ENCODE measurements around the gene WDR48. TPM values are rescaled to one million over a fixed set of nuclear protein-coding genes. Genes with fewer than 3 reads are reported as not detected.
A peak's percentile ranks its signal among the peaks of the same experiment; 100 is the strongest.

Gene WDR48
- total and polyA plus RNA-seq, 9 of the 15 experiments (the other 6 are each of a cell fraction or from before 2014, with no cell fraction given) = 26.6 to 70.6 (median 48.0) TPM

DNA sequence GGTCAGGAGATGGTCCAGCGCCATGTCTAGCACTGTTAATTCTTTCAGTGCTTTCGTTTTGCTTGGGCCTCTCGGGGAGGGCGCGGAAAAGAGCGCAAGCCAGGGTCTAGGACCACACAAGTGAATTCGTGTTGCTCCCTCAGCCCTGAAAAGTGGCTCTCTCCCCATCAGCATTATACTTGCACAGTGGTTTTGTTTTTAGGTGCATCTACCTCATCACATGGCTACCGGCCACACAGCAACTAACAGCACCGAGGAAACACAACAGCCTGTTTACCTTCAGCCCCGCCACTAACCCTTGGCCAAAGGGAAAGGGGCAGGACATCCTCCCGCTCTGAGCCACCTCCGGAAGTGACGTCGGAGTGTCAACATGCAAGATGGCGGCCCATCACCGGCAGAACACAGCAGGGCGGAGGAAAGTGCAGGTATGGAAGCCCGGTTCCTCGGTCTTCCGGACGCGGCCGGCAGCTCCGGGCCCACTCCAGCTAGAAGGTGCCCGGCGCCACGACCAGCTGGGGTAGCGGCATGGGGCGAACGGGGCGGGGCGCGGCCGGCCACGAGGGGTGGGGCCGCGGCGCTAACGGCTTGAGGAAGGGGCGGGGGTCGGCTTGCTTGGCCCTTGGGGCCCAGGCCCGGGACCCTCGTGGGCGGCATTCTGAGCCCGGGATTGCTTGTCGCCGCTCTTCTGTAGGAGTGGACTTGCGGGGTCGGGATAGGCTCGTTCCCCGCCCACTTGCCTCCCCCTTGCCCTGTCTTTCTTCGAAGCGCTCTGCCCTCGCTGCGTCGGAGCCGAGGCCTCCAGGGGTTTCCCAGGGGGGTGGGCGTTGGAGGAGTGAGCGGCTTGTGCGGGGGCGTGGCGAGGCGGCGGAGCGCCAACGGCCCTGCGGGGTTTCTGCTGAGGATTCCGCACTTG is at the start of gene WDR48, which contains the start of gene SCN11A (continued):
- TF ChIP-seq, protein P1, sequence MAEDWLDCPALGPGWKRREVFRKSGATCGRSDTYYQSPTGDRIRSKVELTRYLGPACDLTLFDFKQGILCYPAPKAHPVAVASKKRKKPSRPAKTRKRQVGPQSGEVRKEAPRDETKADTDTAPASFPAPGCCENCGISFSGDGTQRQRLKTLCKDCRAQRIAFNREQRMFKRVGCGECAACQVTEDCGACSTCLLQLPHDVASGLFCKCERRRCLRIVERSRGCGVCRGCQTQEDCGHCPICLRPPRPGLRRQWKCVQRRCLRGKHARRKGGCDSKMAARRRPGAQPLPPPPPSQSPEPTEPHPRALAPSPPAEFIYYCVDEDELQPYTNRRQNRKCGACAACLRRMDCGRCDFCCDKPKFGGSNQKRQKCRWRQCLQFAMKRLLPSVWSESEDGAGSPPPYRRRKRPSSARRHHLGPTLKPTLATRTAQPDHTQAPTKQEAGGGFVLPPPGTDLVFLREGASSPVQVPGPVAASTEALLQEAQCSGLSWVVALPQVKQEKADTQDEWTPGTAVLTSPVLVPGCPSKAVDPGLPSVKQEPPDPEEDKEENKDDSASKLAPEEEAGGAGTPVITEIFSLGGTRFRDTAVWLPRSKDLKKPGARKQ (CRISPR knock-in tag; IDR thresholded peaks at IDR 0.05) = peak; percentile 95
- TF ChIP-seq MED1 (CRISPR knock-in tag; IDR thresholded peaks at IDR 0.05; ENCODE audit: borderline replicate concordance) = no peak
- TF ChIP-seq BCL6 (CRISPR knock-in tag; IDR thresholded peaks at IDR 0.05) = no peak
- no peak for TF ChIP-seq RBM15 (IDR thresholded peaks at IDR 0.05; ENCODE audit: insufficient read depth, low read length)
- TF ChIP-seq PHF20 (IDR thresholded peaks at IDR 0.05; ENCODE audit: partially characterized antibody) = peak; percentile 84
- 0 out of 2 replicates have a peak, but pooled peaks have one; percentile 23 for TF ChIP-seq SPI1 (IDR thresholded peaks at IDR 0.05; ENCODE audit: borderline replicate concordance, low read depth, low read length)
- no peak for TF ChIP-seq FIP1L1 (IDR thresholded peaks at IDR 0.05; ENCODE audit: low read depth, low read length, poor library complexity, severe bottlenecking)
- TF ChIP-seq HBP1 (CRISPR knock-in tag; IDR thresholded peaks at IDR 0.05) = 0 out of 2 replicates have a peak, but pooled peaks have one; percentile 4
- no peak for TF ChIP-seq CBFA2T2 (conservative IDR thresholded peaks at IDR 0.05)
- 0 out of 2 replicates have a peak, but pooled peaks have one; percentile 40 for TF ChIP-seq MEF2D (tag; conservative IDR thresholded peaks at IDR 0.05; ENCODE audit: low read depth)
- TF ChIP-seq RCOR1 (IDR thresholded peaks at IDR 0.05; ENCODE audit: borderline replicate concordance in 1 of 2, low read depth in 2 of 2, low read length in 2 of 2) = peak in 1 of 2 experiments; percentile 49; a peak in 1 of 4 replicates
- 0 out of 2 replicates have a peak, but pooled peaks have one; percentile 19 for TF ChIP-seq MTA1 (IDR thresholded peaks at IDR 0.05; ENCODE audit: borderline replicate concordance)
- TF ChIP-seq MXD1 (CRISPR knock-in tag; IDR thresholded peaks at IDR 0.05; ENCODE audit: borderline replicate concordance, poor library complexity, severe bottlenecking) = no peak
- peak; percentile 78; the same call in 1 of the 2 replicates for TF ChIP-seq FOXJ3 (CRISPR knock-in tag; IDR thresholded peaks at IDR 0.05)
- TF ChIP-seq NCOR1 (IDR thresholded peaks at IDR 0.05) = peak; percentile 26
- TF ChIP-seq, protein P2, sequence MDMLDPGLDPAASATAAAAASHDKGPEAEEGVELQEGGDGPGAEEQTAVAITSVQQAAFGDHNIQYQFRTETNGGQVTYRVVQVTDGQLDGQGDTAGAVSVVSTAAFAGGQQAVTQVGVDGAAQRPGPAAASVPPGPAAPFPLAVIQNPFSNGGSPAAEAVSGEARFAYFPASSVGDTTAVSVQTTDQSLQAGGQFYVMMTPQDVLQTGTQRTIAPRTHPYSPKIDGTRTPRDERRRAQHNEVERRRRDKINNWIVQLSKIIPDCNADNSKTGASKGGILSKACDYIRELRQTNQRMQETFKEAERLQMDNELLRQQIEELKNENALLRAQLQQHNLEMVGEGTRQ (CRISPR knock-in tag; IDR thresholded peaks at IDR 0.05) = no peak
- TF ChIP-seq TAF1 (IDR thresholded peaks at IDR 0.05; ENCODE audit: control insufficient read depth, extremely low read depth, insufficient read depth, low read length, severe bottlenecking) = peak; percentile 98
- no peak for TF ChIP-seq JUNB (CRISPR knock-in tag; conservative IDR thresholded peaks at IDR 0.05)
- peak; percentile 64 for TF ChIP-seq HMGN3 (IDR thresholded peaks at IDR 0.05; ENCODE audit: borderline replicate concordance, extremely low read depth, insufficient read length, low read depth, low read length)
- TF ChIP-seq MTF1 (CRISPR knock-in tag; IDR thresholded peaks at IDR 0.05; ENCODE audit: borderline replicate concordance) = no peak
- TF ChIP-seq SIRT6 (IDR thresholded peaks at IDR 0.05; ENCODE audit: low read depth, low read length) = no peak
- TF ChIP-seq XRCC4 (IDR thresholded peaks at IDR 0.05; ENCODE audit: extremely low read depth, insufficient read depth, insufficient read length) = no peak
- TF ChIP-seq MAFK (IDR thresholded peaks at IDR 0.05; ENCODE audit: low read length) = no peak
